Measurements from ENCODE around the gene HUWE1. TPM values are rescaled to one million over a fixed set of nuclear protein-coding genes. Genes with fewer than 3 reads are reported as not detected.

The HUWE1 gene
- total RNA-seq, 2 donors from 2014 or later = 316 to 325 TPM

DNA sequence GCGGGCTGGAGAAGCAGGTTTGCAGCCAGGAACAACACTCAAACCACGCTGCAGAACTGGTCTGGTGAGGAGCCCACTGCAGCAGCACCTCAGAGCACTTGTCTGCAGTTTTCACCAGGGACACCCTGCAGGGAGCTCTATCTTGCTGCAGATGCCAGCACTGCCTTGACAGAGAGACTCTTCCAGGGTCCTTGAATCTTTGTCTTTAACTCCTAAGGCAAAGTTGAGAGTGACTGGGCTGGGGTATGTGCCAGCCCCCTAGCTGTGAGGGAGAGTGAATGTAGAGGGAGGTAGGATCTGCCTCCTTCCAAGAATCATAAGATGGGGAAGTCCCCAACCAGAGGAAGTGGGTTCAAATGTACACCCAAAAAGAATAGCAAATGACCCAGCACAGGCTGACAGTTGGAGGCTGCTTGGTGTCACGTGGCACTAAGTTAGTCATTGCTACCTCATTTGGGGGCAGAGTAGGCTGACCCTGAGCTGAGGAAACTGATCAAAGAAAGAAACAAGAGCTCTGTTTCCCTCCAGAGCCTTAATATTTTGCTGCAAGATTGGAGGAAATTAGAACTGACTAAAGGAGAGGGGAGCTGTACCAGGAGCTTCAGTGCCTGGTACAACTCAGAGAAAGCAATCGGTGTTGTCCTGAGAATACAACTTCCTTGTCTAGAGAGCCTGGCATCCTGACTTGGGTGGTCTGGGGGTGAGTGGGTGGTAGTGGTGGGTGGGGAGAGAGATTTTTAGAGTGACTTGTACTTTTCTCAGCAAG is 28.2 kb upstream of the HUWE1 start:
- no peaks in the 10 kb centered on the region for H3K9me3 ChIP-seq (ENCODE audit: control insufficient read depth, low read length)
- H3K9ac ChIP-seq (ENCODE audit: extremely low read depth, low read length, poor library complexity, severe bottlenecking) = no peak overlapping the region
- H3K27ac ChIP-seq (ENCODE audit: low read depth, low read length) = no peak overlapping the region
- no peaks in the 10 kb centered on the region for H3K36me3 Mint-ChIP-seq (ENCODE audit: low read depth)
- H3K27me3 ChIP-seq (ENCODE audit: control insufficient read depth, insufficient read depth, low read length, poor library complexity, severe bottlenecking) = no peaks in the 10 kb centered on the region
- H3K27ac Mint-ChIP-seq = no peak overlapping the region
- no peaks in the 10 kb centered on the region for H3K27me3 Mint-ChIP-seq (ENCODE audit: insufficient read depth)
- no peaks in the 10 kb centered on the region for H3K4me1 Mint-ChIP-seq
- H3K4me3 Mint-ChIP-seq = no peak overlapping the region
- no peaks in the 10 kb centered on the region for H3K36me3 ChIP-seq (ENCODE audit: control insufficient read depth, insufficient read depth, low read length)
- TF ChIP-seq, protein P1, sequence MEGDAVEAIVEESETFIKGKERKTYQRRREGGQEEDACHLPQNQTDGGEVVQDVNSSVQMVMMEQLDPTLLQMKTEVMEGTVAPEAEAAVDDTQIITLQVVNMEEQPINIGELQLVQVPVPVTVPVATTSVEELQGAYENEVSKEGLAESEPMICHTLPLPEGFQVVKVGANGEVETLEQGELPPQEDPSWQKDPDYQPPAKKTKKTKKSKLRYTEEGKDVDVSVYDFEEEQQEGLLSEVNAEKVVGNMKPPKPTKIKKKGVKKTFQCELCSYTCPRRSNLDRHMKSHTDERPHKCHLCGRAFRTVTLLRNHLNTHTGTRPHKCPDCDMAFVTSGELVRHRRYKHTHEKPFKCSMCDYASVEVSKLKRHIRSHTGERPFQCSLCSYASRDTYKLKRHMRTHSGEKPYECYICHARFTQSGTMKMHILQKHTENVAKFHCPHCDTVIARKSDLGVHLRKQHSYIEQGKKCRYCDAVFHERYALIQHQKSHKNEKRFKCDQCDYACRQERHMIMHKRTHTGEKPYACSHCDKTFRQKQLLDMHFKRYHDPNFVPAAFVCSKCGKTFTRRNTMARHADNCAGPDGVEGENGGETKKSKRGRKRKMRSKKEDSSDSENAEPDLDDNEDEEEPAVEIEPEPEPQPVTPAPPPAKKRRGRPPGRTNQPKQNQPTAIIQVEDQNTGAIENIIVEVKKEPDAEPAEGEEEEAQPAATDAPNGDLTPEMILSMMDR (conservative IDR thresholded peaks at IDR 0.05) = peak; percentile 21
- WGBS, 2 experiments (ENCODE audit: insufficient coverage in 1 of 2, insufficient read length in 1 of 2) = 91 to 100% methylated on average over 1 to 4 of the region's 4 CpGs
- H3K9me3 Mint-ChIP-seq = peaks cover 62% of the 10 kb centered on the region
- no peak overlapping the region for H3K4me3 ChIP-seq (ENCODE audit: low read length)
- peak; percentile 68 for DNase-seq
- H3K4me1 ChIP-seq (ENCODE audit: control insufficient read depth, insufficient read depth, low read length) = no peaks in the 10 kb centered on the region

DNA sequence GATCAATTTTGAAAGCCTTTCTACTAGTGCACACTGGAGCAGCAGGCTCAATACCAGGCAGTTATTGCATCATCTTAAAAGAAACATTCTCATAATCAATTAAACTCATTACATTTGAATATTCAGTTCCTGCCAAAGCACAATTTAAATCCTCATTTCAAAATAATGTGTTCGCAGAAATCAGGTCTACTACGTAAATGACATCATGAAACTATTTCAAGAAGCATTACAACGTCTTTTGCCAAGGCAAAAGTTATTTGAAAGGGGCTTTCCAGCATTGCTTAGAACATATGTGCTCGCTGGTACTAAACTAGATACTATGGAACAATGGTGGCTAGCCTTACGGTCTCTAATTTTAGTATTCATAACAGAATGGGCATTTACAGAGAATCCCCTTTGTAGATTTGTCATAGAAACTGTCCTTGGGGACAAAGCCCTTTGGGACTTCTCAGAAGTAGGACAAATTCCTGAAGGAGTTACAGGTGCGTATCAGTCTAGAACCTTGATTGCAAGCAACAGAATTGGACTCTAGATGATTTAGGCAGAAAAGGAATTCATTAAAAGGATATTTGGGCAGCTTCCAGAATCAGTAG is 27.6 kb upstream of the HUWE1 start:
- Histone ChIP-seq H3K4me3 (ENCODE audit: low read length) (no peak overlapping the region), H3K9ac (ENCODE audit: extremely low read depth, low read length, poor library complexity, severe bottlenecking) (no peak overlapping the region), H3K36me3 (ENCODE audit: control insufficient read depth, insufficient read depth, low read length) (no peaks in the 10 kb centered on the region), H3K4me1 (ENCODE audit: control insufficient read depth, insufficient read depth, low read length) (no peaks in the 10 kb centered on the region), H3K27me3 (ENCODE audit: control insufficient read depth, insufficient read depth, low read length, poor library complexity, severe bottlenecking) (no peaks in the 10 kb centered on the region), H3K9me3 (ENCODE audit: control insufficient read depth, low read length) (no peaks in the 10 kb centered on the region), H3K27ac (ENCODE audit: low read depth, low read length) (no peak overlapping the region)
- Mint-ChIP-seq H3K27ac (no peak overlapping the region), H3K4me3 (no peak overlapping the region), H3K36me3 (ENCODE audit: low read depth) (no peaks in the 10 kb centered on the region), H3K9me3 (peaks cover 57% of the 10 kb centered on the region), H3K27me3 (ENCODE audit: insufficient read depth) (no peaks in the 10 kb centered on the region), H3K4me1 (no peaks in the 10 kb centered on the region)
- WGBS, 2 experiments (ENCODE audit: insufficient coverage in 1 of 2, insufficient read length in 1 of 2) = 89 to 94% methylated on average over 3 to 6 of the region's 6 CpGs
- TF ChIP-seq, protein P1 (conservative IDR thresholded peaks at IDR 0.05) = no peak
- no peak for DNase-seq

DNA sequence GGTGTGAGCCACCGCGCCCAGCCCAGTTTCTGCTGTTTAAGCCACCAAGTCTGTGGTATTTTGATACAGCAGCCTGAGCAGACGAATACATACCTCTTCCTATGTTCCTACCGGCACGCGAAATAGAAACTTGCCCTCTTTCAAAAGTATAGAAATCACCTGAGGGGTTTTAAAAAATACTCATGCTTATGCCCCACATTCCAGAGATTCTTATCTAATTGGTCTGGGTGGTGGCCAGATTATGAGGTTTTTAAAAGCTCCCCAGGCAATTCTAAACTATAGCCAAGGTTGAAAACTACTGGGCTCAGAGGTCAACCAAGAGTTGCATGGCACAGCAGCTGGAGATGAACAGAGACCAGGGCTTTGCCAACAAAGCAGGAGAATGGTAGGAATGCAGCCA is 24.9 kb upstream of the HUWE1 start:
- no peak overlapping the region for H3K4me3 Mint-ChIP-seq
- no peak for DNase-seq
- TF ChIP-seq, protein P1 (conservative IDR thresholded peaks at IDR 0.05) = no peak
- 67 to 97% methylated on average over 1 to 6 of the region's 6 CpGs for WGBS, 2 experiments (ENCODE audit: insufficient coverage in 1 of 2, insufficient read length in 1 of 2)
- H3K4me1 Mint-ChIP-seq = no peaks in the 10 kb centered on the region
- H3K9me3 Mint-ChIP-seq = peaks cover 49% of the 10 kb centered on the region
- no peak overlapping the region for H3K27ac ChIP-seq (ENCODE audit: low read depth, low read length)
- no peaks in the 10 kb centered on the region for H3K4me1 ChIP-seq (ENCODE audit: control insufficient read depth, insufficient read depth, low read length)
- no peaks in the 10 kb centered on the region for H3K36me3 Mint-ChIP-seq (ENCODE audit: low read depth)
- no peak overlapping the region for H3K27ac Mint-ChIP-seq
- no peaks in the 10 kb centered on the region for H3K27me3 Mint-ChIP-seq (ENCODE audit: insufficient read depth)
- no peak overlapping the region for H3K4me3 ChIP-seq (ENCODE audit: low read length)
- no peaks in the 10 kb centered on the region for H3K27me3 ChIP-seq (ENCODE audit: control insufficient read depth, insufficient read depth, low read length, poor library complexity, severe bottlenecking)
- no peak overlapping the region for H3K9ac ChIP-seq (ENCODE audit: extremely low read depth, low read length, poor library complexity, severe bottlenecking)
- no peaks in the 10 kb centered on the region for H3K36me3 ChIP-seq (ENCODE audit: control insufficient read depth, insufficient read depth, low read length)
- H3K9me3 ChIP-seq (ENCODE audit: control insufficient read depth, low read length) = no peaks in the 10 kb centered on the region
